CD4-positive, alpha-beta T cell treated with Interleukin-6 at 100 ng/mL for 8 hours (primary cell): ENCODE results near the gene GRID1.

Source experiments
- DNase-seq: peaks from one replicate; pipeline ENCODE4 v3.0.0-alpha.2; 2020; ENCODE audit warnings: mixed read lengths, low spot score

Gene GRID1

GRCh38 chr10:86062198-86062550 lies 304.4 kb downstream of the GRID1 start:
- DNase-seq, result no peak

- DNase-seq, result no peak
These were observed 305.1 kb downstream of the GRID1 start for GRCh38 chr10:86061278-86062197.

- no peak for DNase-seq
These were observed 306.0 kb downstream of the GRID1 start for GRCh38 chr10:86060386-86061277.

GRCh38 chr10:86059892-86060291 lies 306.7 kb downstream of the GRID1 start:
- no peak for DNase-seq

GRCh38 chr10:86058964-86059363 lies 307.6 kb downstream of the GRID1 start:
- no peak for DNase-seq

- no peak for DNase-seq
These were observed 308.9 kb downstream of the GRID1 start for GRCh38 chr10:86057708-86058107.

- DNase-seq, result no peak
These were observed 309.9 kb downstream of the GRID1 start for GRCh38 chr10:86056672-86057071.

- DNase-seq, result no peak
These were observed 310.7 kb downstream of the GRID1 start for GRCh38 chr10:86055928-86056327.

GRCh38 chr10:86053675-86054074 lies 312.9 kb downstream of the GRID1 start:
- no peak for DNase-seq

GRCh38 chr10:86051586-86051985 lies 315.0 kb downstream of the GRID1 start:
- DNase-seq, result no peak

GRCh38 chr10:86049442-86049841 lies 317.2 kb downstream of the GRID1 start:
- DNase-seq, result no peak

- DNase-seq, result no peak
These were observed 317.6 kb downstream of the GRID1 start for GRCh38 chr10:86048973-86049372.

GRCh38 chr10:86048571-86048970 lies 318.0 kb downstream of the GRID1 start:
- no peak for DNase-seq

- DNase-seq, result no peak
These were observed 319.0 kb downstream of the GRID1 start for GRCh38 chr10:86047588-86047987.

GRCh38 chr10:86046845-86047460 lies 319.6 kb downstream of the GRID1 start:
- DNase-seq, result no peak

GRCh38 chr10:86045896-86046295 lies 320.7 kb downstream of the GRID1 start:
- DNase-seq, result no peak

- DNase-seq, result no peak
These were observed 322.6 kb downstream of the GRID1 start for GRCh38 chr10:86044029-86044428.

- no peak for DNase-seq
These were observed 323.4 kb downstream of the GRID1 start for GRCh38 chr10:86043236-86043635.

- no peak for DNase-seq
These were observed 324.4 kb downstream of the GRID1 start for GRCh38 chr10:86042161-86042560.

- DNase-seq, result no peak
These were observed 325.5 kb downstream of the GRID1 start for GRCh38 chr10:86041116-86041515.

- no peak for DNase-seq
These were observed 328.2 kb downstream of the GRID1 start for GRCh38 chr10:86038371-86038770.

GRCh38 chr10:86037096-86037495 lies 329.5 kb downstream of the GRID1 start:
- no peak for DNase-seq

GRCh38 chr10:86036544-86036831 lies 330.1 kb downstream of the GRID1 start:
- no peak for DNase-seq
